A673 (cell line): ENCODE measurements around the gene INPP4B.

ENCODE experiments used
- EZH2 ChIP-seq: fragments of 200-600 bp; sonication (generic); IDR thresholded peaks from 2 replicates; pipeline ENCODE4 v1.6.1; 2017; ENCODE audit warnings: borderline replicate concordance, low read depth, mild to moderate bottlenecking, mixed read lengths, antibody characterized with exemption, low read length; ENCODE audit not compliant: poor library complexity, severe bottlenecking
- TF ChIP-seq, protein P1 (sequence below): fragments of 300-800, 200-600 bp; sonication (generic); conservative IDR thresholded peaks from 2 replicates; pipeline ENCODE4 v1.5.1; 2017; ENCODE audit warnings: low read depth, mild to moderate bottlenecking, antibody characterized with exemption, low read length, moderate library complexity, mixed read lengths

GRCh38 chr4:142236268-142236667 lies 609.8 kb downstream of the INPP4B start:
- TF ChIP-seq, protein P1, sequence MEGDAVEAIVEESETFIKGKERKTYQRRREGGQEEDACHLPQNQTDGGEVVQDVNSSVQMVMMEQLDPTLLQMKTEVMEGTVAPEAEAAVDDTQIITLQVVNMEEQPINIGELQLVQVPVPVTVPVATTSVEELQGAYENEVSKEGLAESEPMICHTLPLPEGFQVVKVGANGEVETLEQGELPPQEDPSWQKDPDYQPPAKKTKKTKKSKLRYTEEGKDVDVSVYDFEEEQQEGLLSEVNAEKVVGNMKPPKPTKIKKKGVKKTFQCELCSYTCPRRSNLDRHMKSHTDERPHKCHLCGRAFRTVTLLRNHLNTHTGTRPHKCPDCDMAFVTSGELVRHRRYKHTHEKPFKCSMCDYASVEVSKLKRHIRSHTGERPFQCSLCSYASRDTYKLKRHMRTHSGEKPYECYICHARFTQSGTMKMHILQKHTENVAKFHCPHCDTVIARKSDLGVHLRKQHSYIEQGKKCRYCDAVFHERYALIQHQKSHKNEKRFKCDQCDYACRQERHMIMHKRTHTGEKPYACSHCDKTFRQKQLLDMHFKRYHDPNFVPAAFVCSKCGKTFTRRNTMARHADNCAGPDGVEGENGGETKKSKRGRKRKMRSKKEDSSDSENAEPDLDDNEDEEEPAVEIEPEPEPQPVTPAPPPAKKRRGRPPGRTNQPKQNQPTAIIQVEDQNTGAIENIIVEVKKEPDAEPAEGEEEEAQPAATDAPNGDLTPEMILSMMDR = no peak
- TF ChIP-seq EZH2 = no peak
